HepG2 (cell line): ENCODE results near the gene INO80C. TPM values are rescaled to one million over a fixed set of nuclear protein-coding genes. Genes with fewer than 3 reads are reported as not detected.
A peak's percentile ranks its signal among the peaks of the same experiment; 100 is the strongest.

Experiments
- ARID2 ChIP-seq: sonication (generic); formaldehyde crosslinking; IDR thresholded peaks from 2 replicates; pipeline ENCODE4 v1.8.1; 2022; ENCODE audit warnings: mild to moderate bottlenecking, missing genetic modification reagents, borderline replicate concordance
- CENPT ChIP-seq: sonication (generic); formaldehyde crosslinking; IDR thresholded peaks from 2 replicates; pipeline ENCODE4 v1.8.0; 2022; ENCODE audit warnings: low read depth, mild to moderate bottlenecking, moderate library complexity, missing genetic modification reagents
- DR1 ChIP-seq: sonication (generic); formaldehyde crosslinking; IDR thresholded peaks from 2 replicates; pipeline ENCODE4 v1.8.0; 2021; ENCODE audit warnings: mild to moderate bottlenecking, missing genetic modification reagents, inconsistent platforms
- FOXK1 ChIP-seq: sonication (generic); formaldehyde crosslinking; IDR thresholded peaks from 2 replicates; pipeline ENCODE4 v1.4.0; 2020; ENCODE audit warnings: low read depth, missing genetic modification reagents, borderline replicate concordance
- GFI1 ChIP-seq: sonication (generic); formaldehyde crosslinking; IDR thresholded peaks from 2 replicates; pipeline ENCODE4 v1.5.0; 2020; ENCODE audit warnings: missing genetic modification reagents, mild to moderate bottlenecking, borderline replicate concordance
- HOXA9 ChIP-seq: sonication (generic); formaldehyde crosslinking; IDR thresholded peaks from 2 replicates; pipeline ENCODE4 v1.8.1; 2022; ENCODE audit warnings: missing genetic modification reagents, mild to moderate bottlenecking, moderate library complexity, borderline replicate concordance
- KDM5B ChIP-seq: sonication (generic); formaldehyde crosslinking; IDR thresholded peaks from 2 replicates; pipeline ENCODE4 v1.4.0; 2020; ENCODE audit warnings: missing genetic modification reagents, mild to moderate bottlenecking, borderline replicate concordance
- MAX ChIP-seq: IDR thresholded peaks from 2 replicates; pipeline ENCODE4 v1.6.1; 2012; ENCODE audit warnings: inconsistent platforms
- NFE2L1 ChIP-seq: sonication (generic); formaldehyde crosslinking; IDR thresholded peaks from 2 replicates; pipeline ENCODE4 v1.4.0; 2020; ENCODE audit warnings: missing genetic modification reagents, mild to moderate bottlenecking, borderline replicate concordance
- PHB2 ChIP-seq: fragments of 450-650 bp; IDR thresholded peaks from 2 replicates; pipeline ENCODE4 v1.6.1; 2018; ENCODE audit not compliant: partially characterized antibody
- POLR2AphosphoS5 ChIP-seq: IDR thresholded peaks from 2 replicates; pipeline ENCODE4 v1.6.1; 2012; ENCODE audit warnings: low read depth, low read length
- POLR2G ChIP-seq: fragments of 200-400 bp; formaldehyde crosslinking; IDR thresholded peaks from 2 replicates; pipeline ENCODE4 v1.6.1; 2018; ENCODE audit warnings: mild to moderate bottlenecking, low read depth, low read length, moderate library complexity
- ZBTB21 ChIP-seq: sonication (generic); formaldehyde crosslinking; IDR thresholded peaks from 2 replicates; pipeline ENCODE4 v1.4.0; 2020; ENCODE audit warnings: missing genetic modification reagents
- ZMYM4 ChIP-seq: sonication (generic); formaldehyde crosslinking; IDR thresholded peaks from 2 replicates; pipeline ENCODE4 v1.8.1; 2023; ENCODE audit warnings: mild to moderate bottlenecking, missing genetic modification reagents
- ZNF501 ChIP-seq: sonication (generic); formaldehyde crosslinking; IDR thresholded peaks from 2 replicates; pipeline ENCODE4 v1.5.1; 2020; ENCODE audit warnings: mild to moderate bottlenecking, moderate library complexity, missing genetic modification reagents
- ZNF567 ChIP-seq: sonication (generic); formaldehyde crosslinking; IDR thresholded peaks from 2 replicates; pipeline ENCODE4 v1.8.1; 2023; ENCODE audit warnings: mild to moderate bottlenecking, missing genetic modification reagents, borderline replicate concordance
- ZNF766 ChIP-seq: sonication (generic); formaldehyde crosslinking; IDR thresholded peaks from 2 replicates; pipeline ENCODE4 v1.5.0; 2020; ENCODE audit warnings: missing genetic modification reagents, borderline replicate concordance
- ZSCAN31 ChIP-seq: sonication (generic); formaldehyde crosslinking; IDR thresholded peaks from 2 replicates; pipeline ENCODE4 v1.5.0; 2020; ENCODE audit warnings: low read depth, mild to moderate bottlenecking, missing genetic modification reagents
- polyA plus RNA-seq, 8 experiments: library from polyadenylated mRNA; depleted of rRNA in 3 of 8; stranded (reverse) in 7 of 8; unstranded in 1 of 8; fragments of >200 nt; fragmentation: Illumina TruSeq in 4 of 8; extraction: Trizol in 4 of 8; gene quantifications; 2 replicates each; pipeline versions ENCODE4 v1.2.1 to v1.2.3, GENCODE V29; 2011 to 2016; ENCODE audit warnings: low read depth in 4 of 8, missing spikeins in 1 of 8, mixed read lengths in 1 of 8; ENCODE audit not compliant: insufficient read depth in 1 of 8
- total RNA-seq, 5 experiments: library from RNA; depleted of rRNA; stranded (reverse); fragments of >200 nt; fragmentation: Illumina TruSeq; extraction: Trizol; gene quantifications; 2 replicates each; pipeline ENCODE4 v1.2.3, GENCODE V29; 2016; ENCODE audit warnings: low read depth in 1 of 5
- TF ChIP-seq, protein P1 (sequence below), 2 experiments: sonication (generic) in 1 of 2; formaldehyde crosslinking in 1 of 2; IDR thresholded peaks; 2 replicates each; pipeline versions ENCODE4 v1.4.0 to v1.6.1; 2016 to 2020; ENCODE audit warnings: borderline replicate concordance in 1 of 2, low read depth in 1 of 2, mild to moderate bottlenecking in 1 of 2, missing genetic modification reagents in 1 of 2
- TF ChIP-seq, protein P2 (sequence below): sonication (generic); formaldehyde crosslinking; IDR thresholded peaks from 2 replicates; pipeline ENCODE4 v1.9.0; 2021; ENCODE audit warnings: missing genetic modification reagents, mild to moderate bottlenecking, borderline replicate concordance
- TF ChIP-seq, protein P3 (sequence below): sonication (generic); formaldehyde crosslinking; IDR thresholded peaks from 2 replicates; pipeline ENCODE4 v1.5.1; 2020; ENCODE audit warnings: mild to moderate bottlenecking, missing genetic modification reagents, borderline replicate concordance
- TF ChIP-seq, protein P4 (sequence below): sonication (generic); formaldehyde crosslinking; IDR thresholded peaks from 2 replicates; pipeline ENCODE4 v1.4.0; 2020; ENCODE audit warnings: mild to moderate bottlenecking, missing genetic modification reagents

The INO80C gene
- total and polyA plus RNA-seq, 2 of the 13 experiments (the other 11 are each of a cell fraction or from before 2014, with no cell fraction given): 8.2 to 15.4 TPM

DNA sequence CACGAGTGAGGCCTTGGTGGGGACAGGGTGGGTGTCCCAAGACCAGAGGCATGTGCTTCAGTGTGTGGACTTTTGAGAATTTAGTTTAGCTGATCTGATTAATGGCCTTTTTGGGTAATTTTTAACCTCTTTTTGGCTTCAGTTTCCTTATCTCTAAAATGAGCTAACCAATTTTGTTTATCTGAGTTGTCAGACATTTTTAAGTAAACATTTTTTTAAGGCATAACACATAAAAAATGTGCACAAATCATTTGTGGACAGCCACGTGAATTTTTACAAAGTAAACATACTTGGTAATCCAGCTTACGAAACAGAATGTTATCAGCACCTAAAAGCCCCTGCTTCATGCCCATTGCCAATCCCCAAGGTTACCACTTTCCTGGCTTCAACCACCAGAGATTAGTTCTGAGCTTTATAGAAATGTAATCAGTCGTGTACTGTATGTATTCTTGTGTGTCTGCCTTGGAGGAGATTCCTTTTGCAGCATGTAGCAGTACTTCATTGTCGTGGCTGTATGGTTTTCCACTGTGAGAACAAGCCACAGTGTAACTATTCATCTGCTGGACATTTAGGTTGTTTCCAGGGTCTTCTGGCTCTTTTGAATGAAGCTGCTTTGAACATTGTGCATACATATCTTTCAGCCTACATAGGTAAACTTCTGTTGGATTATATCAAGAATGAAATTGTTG is 8.4 kb upstream of the INO80C start (continued):
- no peak for TF ChIP-seq ZNF567 (CRISPR knock-in tag)
- TF ChIP-seq POLR2G: no peak
- TF ChIP-seq DR1 (CRISPR knock-in tag): no peak
- TF ChIP-seq, protein P1, sequence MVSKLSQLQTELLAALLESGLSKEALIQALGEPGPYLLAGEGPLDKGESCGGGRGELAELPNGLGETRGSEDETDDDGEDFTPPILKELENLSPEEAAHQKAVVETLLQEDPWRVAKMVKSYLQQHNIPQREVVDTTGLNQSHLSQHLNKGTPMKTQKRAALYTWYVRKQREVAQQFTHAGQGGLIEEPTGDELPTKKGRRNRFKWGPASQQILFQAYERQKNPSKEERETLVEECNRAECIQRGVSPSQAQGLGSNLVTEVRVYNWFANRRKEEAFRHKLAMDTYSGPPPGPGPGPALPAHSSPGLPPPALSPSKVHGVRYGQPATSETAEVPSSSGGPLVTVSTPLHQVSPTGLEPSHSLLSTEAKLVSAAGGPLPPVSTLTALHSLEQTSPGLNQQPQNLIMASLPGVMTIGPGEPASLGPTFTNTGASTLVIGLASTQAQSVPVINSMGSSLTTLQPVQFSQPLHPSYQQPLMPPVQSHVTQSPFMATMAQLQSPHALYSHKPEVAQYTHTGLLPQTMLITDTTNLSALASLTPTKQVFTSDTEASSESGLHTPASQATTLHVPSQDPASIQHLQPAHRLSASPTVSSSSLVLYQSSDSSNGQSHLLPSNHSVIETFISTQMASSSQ (IDR thresholded peaks at IDR 0.05; ENCODE audit: low read depth): no peak
- TF ChIP-seq, protein P1 (CRISPR knock-in tag; IDR thresholded peaks at IDR 0.05; ENCODE audit: borderline replicate concordance): peak; percentile 55; the same call in 1 of the 2 replicates
- TF ChIP-seq KDM5B (CRISPR knock-in tag): no peak
- no peak for TF ChIP-seq PHB2
- no peak for TF ChIP-seq GFI1 (CRISPR knock-in tag)
- no peak for TF ChIP-seq POLR2AphosphoS5
- TF ChIP-seq ZMYM4: no peak
- no peak for TF ChIP-seq MAX
- TF ChIP-seq NFE2L1 (CRISPR knock-in tag): no peak
- TF ChIP-seq ZBTB21 (CRISPR knock-in tag): no peak
- no peak for TF ChIP-seq CENPT (CRISPR knock-in tag)
- TF ChIP-seq, protein P2, sequence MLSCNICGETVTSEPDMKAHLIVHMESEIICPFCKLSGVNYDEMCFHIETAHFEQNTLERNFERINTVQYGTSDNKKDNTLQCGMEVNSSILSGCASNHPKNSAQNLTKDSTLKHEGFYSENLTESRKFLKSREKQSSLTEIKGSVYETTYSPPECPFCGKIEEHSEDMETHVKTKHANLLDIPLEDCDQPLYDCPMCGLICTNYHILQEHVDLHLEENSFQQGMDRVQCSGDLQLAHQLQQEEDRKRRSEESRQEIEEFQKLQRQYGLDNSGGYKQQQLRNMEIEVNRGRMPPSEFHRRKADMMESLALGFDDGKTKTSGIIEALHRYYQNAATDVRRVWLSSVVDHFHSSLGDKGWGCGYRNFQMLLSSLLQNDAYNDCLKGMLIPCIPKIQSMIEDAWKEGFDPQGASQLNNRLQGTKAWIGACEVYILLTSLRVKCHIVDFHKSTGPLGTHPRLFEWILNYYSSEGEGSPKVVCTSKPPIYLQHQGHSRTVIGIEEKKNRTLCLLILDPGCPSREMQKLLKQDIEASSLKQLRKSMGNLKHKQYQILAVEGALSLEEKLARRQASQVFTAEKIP (CRISPR knock-in tag): no peak
- no peak for TF ChIP-seq ZSCAN31
- TF ChIP-seq ZNF766: no peak
- no peak for TF ChIP-seq FOXK1 (CRISPR knock-in tag)
- no peak for TF ChIP-seq HOXA9
- TF ChIP-seq, protein P3, sequence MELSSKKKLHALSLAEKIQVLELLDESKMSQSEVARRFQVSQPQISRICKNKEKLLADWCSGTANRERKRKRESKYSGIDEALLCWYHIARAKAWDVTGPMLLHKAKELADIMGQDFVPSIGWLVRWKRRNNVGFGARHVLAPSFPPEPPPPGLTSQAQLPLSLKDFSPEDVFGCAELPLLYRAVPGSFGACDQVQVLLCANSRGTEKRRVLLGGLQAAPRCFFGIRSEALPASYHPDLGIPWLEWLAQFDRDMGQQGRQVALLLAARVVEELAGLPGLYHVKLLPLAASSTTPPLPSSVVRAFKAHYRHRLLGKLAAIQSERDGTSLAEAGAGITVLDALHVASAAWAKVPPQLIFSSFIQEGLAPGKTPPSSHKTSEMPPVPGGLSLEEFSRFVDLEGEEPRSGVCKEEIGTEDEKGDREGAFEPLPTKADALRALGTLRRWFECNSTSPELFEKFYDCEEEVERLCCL (CRISPR knock-in tag): no peak
- TF ChIP-seq, protein P4, sequence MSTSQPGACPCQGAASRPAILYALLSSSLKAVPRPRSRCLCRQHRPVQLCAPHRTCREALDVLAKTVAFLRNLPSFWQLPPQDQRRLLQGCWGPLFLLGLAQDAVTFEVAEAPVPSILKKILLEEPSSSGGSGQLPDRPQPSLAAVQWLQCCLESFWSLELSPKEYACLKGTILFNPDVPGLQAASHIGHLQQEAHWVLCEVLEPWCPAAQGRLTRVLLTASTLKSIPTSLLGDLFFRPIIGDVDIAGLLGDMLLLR (CRISPR knock-in tag): no peak
- TF ChIP-seq ARID2: no peak
- TF ChIP-seq ZNF501 (CRISPR knock-in tag): no peak
